WTC11 (cell line): ENCODE data around the gene DRC3.

ENCODE experiments used
- ELF4 ChIP-seq: sonication (generic); formaldehyde crosslinking; IDR thresholded peaks from 2 replicates; pipeline ENCODE4 v1.8.1; 2022; ENCODE audit warnings: low read depth, mild to moderate bottlenecking, moderate library complexity, missing genetic modification reagents
- GABPB1 ChIP-seq: sonication (generic); formaldehyde crosslinking; IDR thresholded peaks from 2 replicates; pipeline ENCODE4 v1.8.1; 2023; ENCODE audit warnings: mild to moderate bottlenecking, missing genetic modification reagents
- JUN ChIP-seq: sonication (generic); formaldehyde crosslinking; IDR thresholded peaks from 2 replicates; pipeline ENCODE4 v1.8.0; 2023; ENCODE audit warnings: mild to moderate bottlenecking, missing genetic modification reagents
- KAT7 ChIP-seq: sonication (generic); formaldehyde crosslinking; IDR thresholded peaks from 2 replicates; pipeline ENCODE4 v1.8.1; 2023; ENCODE audit warnings: missing genetic modification reagents, mild to moderate bottlenecking, borderline replicate concordance
- NFYB ChIP-seq: sonication (generic); formaldehyde crosslinking; conservative IDR thresholded peaks from 2 replicates; pipeline ENCODE4 v1.8.0; 2022; ENCODE audit warnings: low read depth, missing genetic modification reagents
- RELA ChIP-seq: sonication (generic); formaldehyde crosslinking; IDR thresholded peaks from 2 replicates; pipeline ENCODE4 v1.8.1; 2022; ENCODE audit warnings: missing genetic modification reagents, mild to moderate bottlenecking, borderline replicate concordance
- SMAD4 ChIP-seq: sonication (generic); formaldehyde crosslinking; IDR thresholded peaks from 2 replicates; pipeline ENCODE4 v1.8.0; 2022; ENCODE audit warnings: mild to moderate bottlenecking, missing genetic modification reagents
- TF ChIP-seq, protein P1 (sequence below): fragments of 200-600 bp; IDR thresholded peaks from 2 replicates; pipeline ENCODE4 v1.8.0; 2022; ENCODE audit warnings: antibody characterized with exemption
- TF ChIP-seq, protein P2 (sequence below): sonication (generic); formaldehyde crosslinking; IDR thresholded peaks from 2 replicates; pipeline ENCODE4 v1.8.0; 2022; ENCODE audit warnings: mild to moderate bottlenecking, missing genetic modification reagents
- TF ChIP-seq, protein P3 (sequence below): sonication (generic); formaldehyde crosslinking; IDR thresholded peaks from 2 replicates; pipeline ENCODE4 v1.8.1; 2023; ENCODE audit warnings: mild to moderate bottlenecking, missing genetic modification reagents, moderate library complexity

- TF ChIP-seq SMAD4 (CRISPR knock-in tag) (no peak), GABPB1 (CRISPR knock-in tag) (no peak), KAT7 (CRISPR knock-in tag) (no peak), NFYB (CRISPR knock-in tag) (no peak), JUN (CRISPR knock-in tag) (no peak), RELA (no peak), ELF4 (CRISPR knock-in tag) (no peak)
- TF ChIP-seq, protein P1, sequence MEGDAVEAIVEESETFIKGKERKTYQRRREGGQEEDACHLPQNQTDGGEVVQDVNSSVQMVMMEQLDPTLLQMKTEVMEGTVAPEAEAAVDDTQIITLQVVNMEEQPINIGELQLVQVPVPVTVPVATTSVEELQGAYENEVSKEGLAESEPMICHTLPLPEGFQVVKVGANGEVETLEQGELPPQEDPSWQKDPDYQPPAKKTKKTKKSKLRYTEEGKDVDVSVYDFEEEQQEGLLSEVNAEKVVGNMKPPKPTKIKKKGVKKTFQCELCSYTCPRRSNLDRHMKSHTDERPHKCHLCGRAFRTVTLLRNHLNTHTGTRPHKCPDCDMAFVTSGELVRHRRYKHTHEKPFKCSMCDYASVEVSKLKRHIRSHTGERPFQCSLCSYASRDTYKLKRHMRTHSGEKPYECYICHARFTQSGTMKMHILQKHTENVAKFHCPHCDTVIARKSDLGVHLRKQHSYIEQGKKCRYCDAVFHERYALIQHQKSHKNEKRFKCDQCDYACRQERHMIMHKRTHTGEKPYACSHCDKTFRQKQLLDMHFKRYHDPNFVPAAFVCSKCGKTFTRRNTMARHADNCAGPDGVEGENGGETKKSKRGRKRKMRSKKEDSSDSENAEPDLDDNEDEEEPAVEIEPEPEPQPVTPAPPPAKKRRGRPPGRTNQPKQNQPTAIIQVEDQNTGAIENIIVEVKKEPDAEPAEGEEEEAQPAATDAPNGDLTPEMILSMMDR, result no peak
- TF ChIP-seq, protein P2, sequence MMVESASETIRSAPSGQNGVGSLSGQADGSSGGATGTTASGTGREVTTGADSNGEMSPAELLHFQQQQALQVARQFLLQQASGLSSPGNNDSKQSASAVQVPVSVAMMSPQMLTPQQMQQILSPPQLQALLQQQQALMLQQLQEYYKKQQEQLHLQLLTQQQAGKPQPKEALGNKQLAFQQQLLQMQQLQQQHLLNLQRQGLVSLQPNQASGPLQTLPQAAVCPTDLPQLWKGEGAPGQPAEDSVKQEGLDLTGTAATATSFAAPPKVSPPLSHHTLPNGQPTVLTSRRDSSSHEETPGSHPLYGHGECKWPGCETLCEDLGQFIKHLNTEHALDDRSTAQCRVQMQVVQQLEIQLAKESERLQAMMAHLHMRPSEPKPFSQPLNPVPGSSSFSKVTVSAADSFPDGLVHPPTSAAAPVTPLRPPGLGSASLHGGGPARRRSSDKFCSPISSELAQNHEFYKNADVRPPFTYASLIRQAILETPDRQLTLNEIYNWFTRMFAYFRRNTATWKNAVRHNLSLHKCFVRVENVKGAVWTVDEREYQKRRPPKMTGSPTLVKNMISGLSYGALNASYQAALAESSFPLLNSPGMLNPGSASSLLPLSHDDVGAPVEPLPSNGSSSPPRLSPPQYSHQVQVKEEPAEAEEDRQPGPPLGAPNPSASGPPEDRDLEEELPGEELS (CRISPR knock-in tag), result no peak
- TF ChIP-seq, protein P3, sequence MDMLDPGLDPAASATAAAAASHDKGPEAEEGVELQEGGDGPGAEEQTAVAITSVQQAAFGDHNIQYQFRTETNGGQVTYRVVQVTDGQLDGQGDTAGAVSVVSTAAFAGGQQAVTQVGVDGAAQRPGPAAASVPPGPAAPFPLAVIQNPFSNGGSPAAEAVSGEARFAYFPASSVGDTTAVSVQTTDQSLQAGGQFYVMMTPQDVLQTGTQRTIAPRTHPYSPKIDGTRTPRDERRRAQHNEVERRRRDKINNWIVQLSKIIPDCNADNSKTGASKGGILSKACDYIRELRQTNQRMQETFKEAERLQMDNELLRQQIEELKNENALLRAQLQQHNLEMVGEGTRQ (CRISPR knock-in tag), result no peak
Observed at GRCh38 chr17:17931159-17931558, 41.5 kb upstream of the DRC3 start.
